GM21717 (cell line): ENCODE data around the gene SLC6A19.

Experiments used
- ATAC-seq: cut with Tn5 transposase; IDR thresholded peaks from one replicate; pipeline ENCODE4 v1.9.1; 2021; ENCODE audit warnings: mild to moderate bottlenecking, moderate library complexity; ENCODE audit not compliant: unreplicated experiment

SLC6A19 gene

GRCh38 chr5:1208221-1208742, 6.9 kb downstream of the SLC6A19 start:
- no peak for ATAC-seq

DNA sequence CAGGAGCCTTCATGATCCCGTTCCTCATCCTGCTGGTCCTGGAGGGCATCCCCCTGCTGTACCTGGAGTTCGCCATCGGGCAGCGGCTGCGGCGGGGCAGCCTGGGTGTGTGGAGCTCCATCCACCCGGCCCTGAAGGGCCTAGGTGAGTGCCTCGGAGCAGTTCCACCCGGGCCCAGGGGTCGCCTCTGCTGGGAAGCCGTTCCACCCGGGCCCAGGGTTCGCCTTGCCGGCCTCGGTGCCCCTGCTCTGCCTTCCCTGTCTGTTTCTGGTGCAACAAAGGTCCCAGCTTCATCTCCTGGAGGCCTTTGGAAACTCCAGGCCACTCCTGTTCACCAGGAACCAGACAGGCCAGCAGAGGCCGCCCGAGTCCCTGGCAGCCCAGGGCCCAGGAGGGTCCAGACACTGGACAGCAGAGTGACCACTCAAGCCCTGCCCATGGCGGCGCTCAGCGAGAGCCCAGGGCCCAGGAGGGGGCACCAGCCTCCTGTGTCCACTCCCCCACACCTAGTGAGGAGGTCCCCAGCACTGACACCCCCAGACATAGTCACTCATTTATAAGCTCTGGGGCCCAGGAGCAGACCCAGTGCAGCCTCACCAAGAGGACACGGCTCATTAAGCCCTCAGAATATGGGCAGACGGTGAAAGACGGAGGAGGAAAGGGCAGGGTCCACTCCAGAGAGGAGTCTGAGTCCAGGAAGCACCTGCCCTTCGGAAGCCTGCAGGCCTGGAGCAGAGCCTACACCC, 7.5 kb downstream of the SLC6A19 start:
- ATAC-seq: no peak

DNA sequence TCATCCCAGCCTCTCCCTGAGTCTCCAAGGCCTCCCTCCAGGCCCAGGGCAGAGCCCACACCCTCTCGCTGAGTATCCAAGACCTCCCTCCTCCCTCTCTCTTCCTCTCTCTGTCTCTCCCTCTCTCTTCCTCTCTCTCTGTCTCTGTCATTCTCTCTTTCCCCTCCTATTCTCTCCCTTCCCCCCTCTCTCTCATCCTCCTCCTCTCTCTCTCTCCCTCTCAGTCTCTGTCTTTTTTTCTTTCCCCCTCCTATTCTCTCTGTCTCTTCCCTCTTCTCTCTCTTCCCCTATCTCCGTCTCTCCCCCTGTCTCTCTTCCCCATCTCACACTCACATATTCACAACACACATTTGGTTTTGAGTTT, 8.1 kb downstream of the SLC6A19 start:
- no peak for ATAC-seq

DNA sequence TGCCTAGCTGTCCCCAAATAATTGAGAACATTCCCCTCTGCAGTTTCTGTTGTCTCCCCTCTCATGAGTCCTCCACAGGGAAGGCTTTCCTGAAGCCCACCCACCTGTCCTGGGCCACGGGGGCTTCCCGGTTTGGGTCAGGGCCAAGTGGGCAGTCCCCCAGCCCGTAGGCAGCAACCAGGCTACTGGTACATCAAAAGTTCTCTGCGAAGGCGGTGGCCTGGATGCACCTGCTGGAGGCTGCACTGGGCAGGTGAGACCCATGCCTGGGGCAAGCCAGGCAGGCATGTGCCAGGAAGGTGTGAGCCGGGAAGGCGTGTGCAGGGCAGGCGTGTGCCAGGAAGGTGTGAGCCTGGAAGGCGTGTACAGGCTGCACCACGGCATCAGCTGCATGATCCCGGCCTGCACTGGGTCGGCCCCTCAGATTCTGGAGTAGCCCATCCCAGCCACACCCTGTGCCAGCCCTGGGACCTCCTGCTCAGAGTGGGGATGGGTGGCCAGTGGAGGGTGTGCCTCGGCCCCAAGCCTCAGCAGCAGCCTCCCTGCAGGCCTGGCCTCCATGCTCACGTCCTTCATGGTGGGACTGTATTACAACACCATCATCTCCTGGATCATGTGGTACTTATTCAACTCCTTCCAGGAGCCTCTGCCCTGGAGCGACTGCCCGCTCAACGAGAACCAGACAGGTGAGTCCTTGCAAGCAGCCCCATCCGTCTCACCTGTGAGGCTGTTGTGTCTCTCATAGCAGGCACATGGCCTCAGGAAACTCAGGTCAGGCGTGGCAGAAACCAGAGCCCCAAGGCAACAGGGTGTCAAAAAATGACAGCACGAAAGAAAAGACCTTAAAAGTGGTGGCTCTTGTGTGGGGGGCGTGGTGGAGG, 8.7 kb downstream of the SLC6A19 start:
- no peak for ATAC-seq

DNA sequence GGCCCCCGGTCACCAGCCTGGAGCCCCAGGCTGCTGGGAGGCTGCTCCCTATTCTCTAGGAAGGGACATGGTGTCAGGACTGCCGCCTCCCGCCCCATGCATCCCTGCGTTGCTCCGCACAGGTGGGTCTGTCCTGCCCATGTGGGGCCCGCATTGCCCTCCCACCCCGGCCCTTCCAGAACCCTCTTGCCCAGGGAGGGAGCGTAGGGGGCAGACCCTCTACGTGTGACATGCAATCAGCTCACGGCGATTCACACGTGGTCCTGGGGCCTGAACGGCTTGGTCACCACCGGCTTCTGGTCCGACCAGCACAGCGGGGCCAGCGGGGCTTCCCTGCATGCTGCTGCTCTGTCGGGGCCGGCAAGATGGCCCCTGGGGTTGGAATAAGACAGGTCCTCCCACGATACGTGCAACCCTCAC, 9.4 kb downstream of the SLC6A19 start:
- ATAC-seq: no peak

DNA sequence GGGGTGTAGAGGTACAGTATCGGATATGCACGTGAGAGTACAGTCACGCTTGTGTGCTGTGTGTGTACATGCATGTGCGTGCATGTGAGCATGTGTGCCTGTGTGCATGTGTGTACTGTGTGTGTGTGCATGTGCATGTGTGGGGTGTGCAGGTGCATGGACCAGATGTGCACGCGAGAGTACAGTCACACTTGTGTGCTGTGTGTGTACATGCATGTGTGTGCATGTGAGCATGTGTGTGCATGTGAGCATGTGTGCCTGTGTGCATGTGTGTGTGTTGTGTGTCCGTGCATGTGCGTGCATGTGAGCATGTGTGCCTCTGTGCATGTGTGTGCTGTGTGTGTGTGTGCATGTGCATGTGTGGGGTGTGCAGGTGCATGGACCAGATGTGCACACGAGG, 10.3 kb downstream of the SLC6A19 start:
- no peak for ATAC-seq

- no peak for ATAC-seq
These were observed 10.9 kb downstream of the SLC6A19 start for GRCh38 chr5:1212271-1212670.

DNA sequence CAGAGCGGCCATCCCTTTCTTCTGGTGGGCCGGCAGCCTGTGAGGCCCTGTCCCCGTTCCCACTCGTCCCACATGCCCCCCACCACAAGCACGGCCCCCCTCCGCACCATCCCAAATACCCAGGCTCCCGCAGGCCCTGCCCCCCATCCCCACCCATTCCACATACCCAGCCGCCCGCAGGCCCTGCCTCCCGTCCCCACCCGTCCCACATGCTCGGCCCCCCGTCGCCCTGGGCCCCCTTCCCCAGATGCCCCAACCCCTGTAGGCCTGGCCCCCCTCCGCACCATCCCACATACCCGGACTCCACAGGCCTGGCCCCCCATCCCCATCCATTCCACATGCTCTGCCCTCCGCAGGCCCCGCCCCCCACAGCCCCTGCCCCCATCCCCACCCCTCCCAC, 11.5 kb downstream of the SLC6A19 start:
- no peak for ATAC-seq

DNA sequence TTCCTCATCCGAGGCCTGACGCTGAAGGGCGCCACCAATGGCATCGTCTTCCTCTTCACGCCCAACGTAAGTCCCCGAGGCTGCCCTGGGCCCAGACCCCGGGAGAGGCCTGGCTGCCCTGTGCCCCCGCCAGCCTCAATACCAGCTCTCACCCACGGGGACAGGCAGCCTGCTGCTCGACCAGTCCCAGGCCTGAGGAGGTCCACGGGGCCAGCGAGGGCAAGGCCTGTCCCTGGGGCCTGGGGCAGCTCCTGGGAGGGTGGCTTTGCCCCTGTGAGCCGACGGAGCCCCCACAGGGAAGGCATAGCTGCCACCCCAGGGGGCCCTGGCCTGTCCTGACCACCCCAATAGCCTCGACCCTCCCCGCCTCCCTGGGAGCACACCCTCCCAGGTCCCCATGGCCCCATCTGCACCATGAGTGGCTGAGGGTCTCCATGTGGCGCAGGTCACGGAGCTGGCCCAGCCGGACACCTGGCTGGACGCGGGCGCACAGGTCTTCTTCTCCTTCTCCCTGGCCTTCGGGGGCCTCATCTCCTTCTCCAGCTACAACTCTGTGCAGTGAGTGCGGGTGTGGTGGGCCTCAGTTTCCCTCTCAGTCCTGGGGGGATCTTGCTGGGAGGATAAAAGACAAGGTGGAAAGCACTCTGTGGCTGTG, 12.2 kb downstream of the SLC6A19 start:
- no peak for ATAC-seq

DNA sequence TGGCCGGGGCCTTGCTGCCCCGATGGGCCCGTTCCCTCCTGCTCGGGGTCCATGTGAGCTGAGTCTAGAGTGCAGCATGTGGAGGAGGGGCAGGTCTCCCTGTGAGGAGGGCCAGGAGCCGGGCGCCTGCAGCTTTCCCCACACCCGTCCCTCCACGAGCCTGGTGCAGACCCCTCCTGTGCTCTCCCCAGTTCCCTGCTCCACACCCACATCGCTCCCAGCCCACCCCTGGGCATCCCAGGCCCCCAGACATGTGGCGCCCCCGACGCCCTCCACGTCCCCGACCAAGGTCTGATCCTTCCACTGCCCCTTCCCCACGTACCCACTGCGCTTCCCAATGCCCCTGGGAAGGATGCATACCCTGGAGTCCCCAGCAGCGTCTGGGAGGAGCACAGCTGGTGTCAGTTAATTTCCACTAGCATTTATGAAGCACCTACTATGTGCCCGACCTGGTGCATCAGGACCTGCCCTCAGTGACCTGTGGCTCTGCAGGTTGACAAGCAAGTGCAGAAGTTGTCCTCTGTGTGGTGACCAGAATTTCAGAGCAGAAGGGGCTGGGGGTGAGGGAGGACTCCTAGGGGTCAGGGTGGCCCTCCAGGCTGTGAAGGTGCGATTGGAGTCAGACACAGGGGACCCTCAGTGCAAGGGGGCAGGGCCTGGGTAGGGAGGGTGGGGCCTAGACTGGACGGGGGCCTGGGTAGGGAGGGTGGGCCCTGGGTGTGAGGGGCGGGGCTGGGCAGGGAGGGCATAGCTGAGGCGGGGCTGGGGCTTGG, 13.0 kb downstream of the SLC6A19 start:
- no peak for ATAC-seq

DNA sequence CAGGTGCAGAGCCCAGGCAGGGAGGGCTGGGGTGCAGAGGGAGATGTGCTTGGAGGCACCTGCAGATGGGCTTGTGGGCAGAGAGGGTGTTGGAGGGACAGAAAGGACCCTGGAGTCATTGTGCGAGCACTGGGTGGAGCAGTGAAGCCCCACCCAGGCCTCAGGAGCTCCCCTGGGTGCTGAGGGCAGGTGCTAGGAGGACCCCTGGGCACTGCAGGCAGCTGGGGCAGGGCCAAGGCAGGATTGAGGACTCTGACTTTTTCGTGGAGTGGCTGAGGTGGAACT, 13.5 kb downstream of the SLC6A19 start:
- no peak for ATAC-seq

- ATAC-seq: no peak
These were observed 14.1 kb downstream of the SLC6A19 start for GRCh38 chr5:1215320-1216096.

- no peak for ATAC-seq
These were observed 15.0 kb downstream of the SLC6A19 start for GRCh38 chr5:1216211-1216917.

GRCh38 chr5:1216918-1217295, 15.5 kb downstream of the SLC6A19 start:
- no peak for ATAC-seq

DNA sequence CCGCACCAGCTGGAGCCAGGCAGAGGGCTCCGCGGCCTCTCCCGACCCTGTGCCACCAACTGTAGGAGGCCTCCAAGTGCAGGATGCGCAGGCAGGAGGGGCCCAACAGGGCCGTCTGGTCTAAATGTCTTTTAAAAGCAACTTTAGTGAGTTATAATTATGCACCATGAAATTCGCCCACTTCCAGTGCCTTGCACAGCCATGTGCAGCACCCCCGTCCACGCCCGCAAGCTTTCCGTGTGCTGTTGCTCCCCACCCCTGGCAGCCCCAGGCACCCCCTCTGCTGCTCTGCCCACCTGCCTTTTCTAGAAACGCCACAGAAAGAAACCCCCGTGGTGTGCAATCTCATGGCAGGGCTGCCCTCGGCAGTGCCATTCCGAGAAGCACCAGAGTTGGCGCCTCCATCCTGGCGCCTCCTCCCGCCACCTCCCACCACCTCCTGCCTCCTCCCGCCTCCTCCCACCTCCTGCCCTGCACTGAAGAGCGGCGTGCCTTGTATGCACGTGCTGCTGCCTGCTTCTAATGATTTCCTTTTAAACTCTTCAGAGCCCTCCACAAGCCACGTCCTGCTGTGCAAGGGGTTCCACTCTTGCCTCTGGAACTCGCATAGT, 16.3 kb downstream of the SLC6A19 start:
- ATAC-seq: no peak

DNA sequence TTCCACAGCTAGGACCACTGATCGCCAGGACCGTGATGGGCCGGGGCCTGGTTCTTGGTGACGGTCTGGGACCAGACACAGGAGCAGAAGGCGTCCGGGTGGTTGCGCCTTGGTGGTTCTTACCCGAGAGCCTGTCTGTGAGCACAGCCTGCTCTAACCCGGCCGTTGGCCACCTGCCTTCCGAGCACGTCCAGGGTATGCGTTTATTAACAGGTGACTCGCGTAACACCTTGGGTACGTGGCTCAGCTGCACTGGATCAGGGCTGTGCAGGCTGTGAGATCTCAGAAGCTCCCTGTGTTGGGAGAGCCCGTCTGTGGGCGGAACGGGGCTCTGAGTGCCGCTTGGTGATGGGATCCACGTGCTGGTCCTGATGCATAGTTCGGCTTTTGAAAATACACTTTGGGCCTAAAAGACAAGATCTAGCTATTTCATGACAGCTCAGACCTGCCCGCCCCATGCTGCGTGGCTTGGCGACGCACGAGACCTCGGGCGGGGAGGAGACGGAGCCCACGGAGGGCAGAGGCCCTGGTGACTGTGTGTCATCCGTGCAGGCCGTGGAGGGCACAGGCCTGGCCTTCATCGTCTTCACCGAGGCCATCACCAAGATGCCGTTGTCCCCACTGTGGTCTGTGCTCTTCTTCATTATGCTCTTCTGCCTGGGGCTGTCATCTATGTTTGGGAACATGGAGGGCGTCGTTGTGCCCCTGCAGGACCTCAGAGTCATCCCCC, 17.1 kb downstream of the SLC6A19 start:
- ATAC-seq: no peak

GRCh38 chr5:1219098-1219767, 17.8 kb downstream of the SLC6A19 start:
- ATAC-seq: no peak

GRCh38 chr5:1219768-1220100, 18.3 kb downstream of the SLC6A19 start:
- ATAC-seq: no peak
